K562 (cell line): ENCODE results near the gene CD248. TPM values are rescaled to one million over a fixed set of nuclear protein-coding genes. Genes with fewer than 3 reads are reported as not detected.
A peak's percentile ranks its signal among the peaks of the same experiment; 100 is the strongest.

ENCODE experiments used
- C11orf30 ChIP-seq: fragments of 450-650 bp; IDR thresholded peaks from 2 replicates; pipeline ENCODE4 v1.6.1; 2016; ENCODE audit warnings: low read depth, mild to moderate bottlenecking
- FOXA3 ChIP-seq, 2 experiments: fragments of 450-650 bp in 1 of 2; sonication (generic) in 1 of 2; formaldehyde crosslinking; IDR thresholded peaks in 1 of 2; conservative IDR thresholded peaks in 1 of 2; 2 replicates each; pipeline versions ENCODE4 v1.4.0 to v1.8.0; 2020 to 2022; ENCODE audit warnings: mild to moderate bottlenecking in 2 of 2, missing genetic modification reagents in 1 of 2
- HMG20B ChIP-seq: fragments of 250-450 bp; sonication (Bioruptor Pico); IDR thresholded peaks from 2 replicates; pipeline ENCODE4 v1.5.0; 2021; ENCODE audit warnings: mild to moderate bottlenecking
- ILK ChIP-seq: fragments of 450-650 bp; IDR thresholded peaks from 2 replicates; pipeline ENCODE4 v1.6.1; 2016; ENCODE audit warnings: missing genetic modification characterization, low read depth, mild to moderate bottlenecking, missing compliant biosample characterization, moderate library complexity, borderline replicate concordance
- KAT7 ChIP-seq: sonication (generic); formaldehyde crosslinking; IDR thresholded peaks from 2 replicates; pipeline ENCODE4 v1.8.0; 2022; ENCODE audit warnings: missing genetic modification reagents, mild to moderate bottlenecking, borderline replicate concordance
- KLF6 ChIP-seq: fragments of 250-450 bp; sonication (Bioruptor Pico); IDR thresholded peaks from 2 replicates; pipeline ENCODE4 v1.4.0; 2020; ENCODE audit warnings: mild to moderate bottlenecking, moderate library complexity, borderline replicate concordance
- PHB ChIP-seq: fragments of 250-450 bp; sonication (Bioruptor Pico); IDR thresholded peaks from 2 replicates; pipeline ENCODE4 v1.5.0; 2021
- RUNX1 ChIP-seq: sonication (generic); IDR thresholded peaks from 2 replicates; pipeline ENCODE4 v1.6.1; 2016; ENCODE audit warnings: antibody characterized with exemption, low read depth
- TSHZ1 ChIP-seq: fragments of 250-450 bp; sonication (Bioruptor Pico); IDR thresholded peaks from 2 replicates; pipeline ENCODE4 v1.4.0; 2020; ENCODE audit warnings: mild to moderate bottlenecking, moderate library complexity
- ZHX1 ChIP-seq: fragments of 150-350 bp; conservative IDR thresholded peaks from 2 replicates; pipeline ENCODE4 v1.6.1; 2014; ENCODE audit warnings: low read length
- ZNF174 ChIP-seq: fragments of 250-450 bp; sonication (Bioruptor Pico); IDR thresholded peaks from 2 replicates; pipeline ENCODE4 v1.4.0; 2020; ENCODE audit warnings: mild to moderate bottlenecking
- ZNF280A ChIP-seq: fragments of 450-650 bp; IDR thresholded peaks from 2 replicates; pipeline ENCODE4 v1.6.1; 2018; ENCODE audit warnings: mild to moderate bottlenecking, low read depth; ENCODE audit not compliant: partially characterized antibody
- ZNF57 ChIP-seq: fragments of 450-650 bp; formaldehyde crosslinking; IDR thresholded peaks from 2 replicates; pipeline ENCODE4 v1.4.0; 2020; ENCODE audit warnings: mild to moderate bottlenecking, moderate library complexity
- polyA plus RNA-seq, 8 experiments: library from polyadenylated mRNA; depleted of rRNA in 4 of 8; stranded (reverse) in 5 of 8; unstranded in 3 of 8; fragments of >200 nt; fragmentation: Nextera tagmentation in 2 of 8; fragmentation: Illumina TruSeq in 1 of 8; extraction: Ambion mirVana in 2 of 8; extraction: Trizol in 1 of 8; gene quantifications; 2 replicates each; pipeline versions ENCODE4 v1.2.1 to v1.2.3, GENCODE V29; 2011 to 2014; ENCODE audit warnings: inconsistent platforms in 1 of 8, missing spikeins in 1 of 8
- total RNA-seq, 7 experiments: library from RNA; depleted of rRNA in 6 of 7; stranded (reverse); fragments of >200 nt in 6 of 7; fragmentation: Illumina TruSeq in 2 of 7; extraction: Trizol in 2 of 7; gene quantifications; 2 replicates each; pipeline versions ENCODE4 v1.2.1 to v1.2.3, GENCODE V29; 2011 to 2021; ENCODE audit warnings: low replicate concordance in 1 of 7
- TF ChIP-seq, protein P1 (sequence below): fragments of 450-650 bp; conservative IDR thresholded peaks from 2 replicates; pipeline ENCODE4 v1.6.1; 2016; ENCODE audit warnings: missing genetic modification characterization, low read depth, mild to moderate bottlenecking, control low read depth, missing compliant biosample characterization
- TF ChIP-seq, protein P2 (sequence below): fragments of 250-450 bp; sonication (Bioruptor Pico); IDR thresholded peaks from 2 replicates; pipeline ENCODE4 v1.4.0; 2020; ENCODE audit warnings: borderline replicate concordance

Gene CD248
- total and polyA plus RNA-seq, 9 of the 15 experiments (the other 6 are each of a cell fraction or from before 2014, with no cell fraction given), result 0.09 TPM; not detected in 8

GRCh38 chr11:66328302-66329144 is 11.7 kb upstream of the CD248 start (continued):
- TF ChIP-seq ZHX1 (no peak), ZNF57 (no peak), KAT7 (peak; percentile 48; the same call in 1 of the 2 replicates), HMG20B (CRISPR knock-in tag) (no peak), ZNF280A (no peak), PHB (0 out of 2 replicates have a peak, but pooled peaks have one; percentile 12), RUNX1 (no peak), TSHZ1 (CRISPR knock-in tag) (no peak), KLF6 (CRISPR knock-in tag) (peak; percentile 46; the same call in 1 of the 2 replicates), ZNF174 (CRISPR knock-in tag) (no peak), C11orf30 (no peak), ILK (tag) (no peak), FOXA3 (CRISPR knock-in tag; conservative IDR thresholded peaks at IDR 0.05 in 1 of 2, IDR thresholded peaks at IDR 0.05 in 1 of 2) (0 out of 4 replicates have a peak, but pooled peaks of 1 of the 2 experiments have one; percentile 65)
- TF ChIP-seq, protein P1, sequence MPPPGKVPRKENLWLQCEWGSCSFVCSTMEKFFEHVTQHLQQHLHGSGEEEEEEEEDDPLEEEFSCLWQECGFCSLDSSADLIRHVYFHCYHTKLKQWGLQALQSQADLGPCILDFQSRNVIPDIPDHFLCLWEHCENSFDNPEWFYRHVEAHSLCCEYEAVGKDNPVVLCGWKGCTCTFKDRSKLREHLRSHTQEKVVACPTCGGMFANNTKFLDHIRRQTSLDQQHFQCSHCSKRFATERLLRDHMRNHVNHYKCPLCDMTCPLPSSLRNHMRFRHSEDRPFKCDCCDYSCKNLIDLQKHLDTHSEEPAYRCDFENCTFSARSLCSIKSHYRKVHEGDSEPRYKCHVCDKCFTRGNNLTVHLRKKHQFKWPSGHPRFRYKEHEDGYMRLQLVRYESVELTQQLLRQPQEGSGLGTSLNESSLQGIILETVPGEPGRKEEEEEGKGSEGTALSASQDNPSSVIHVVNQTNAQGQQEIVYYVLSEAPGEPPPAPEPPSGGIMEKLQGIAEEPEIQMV (tag), result peak; percentile 82
- TF ChIP-seq, protein P2, sequence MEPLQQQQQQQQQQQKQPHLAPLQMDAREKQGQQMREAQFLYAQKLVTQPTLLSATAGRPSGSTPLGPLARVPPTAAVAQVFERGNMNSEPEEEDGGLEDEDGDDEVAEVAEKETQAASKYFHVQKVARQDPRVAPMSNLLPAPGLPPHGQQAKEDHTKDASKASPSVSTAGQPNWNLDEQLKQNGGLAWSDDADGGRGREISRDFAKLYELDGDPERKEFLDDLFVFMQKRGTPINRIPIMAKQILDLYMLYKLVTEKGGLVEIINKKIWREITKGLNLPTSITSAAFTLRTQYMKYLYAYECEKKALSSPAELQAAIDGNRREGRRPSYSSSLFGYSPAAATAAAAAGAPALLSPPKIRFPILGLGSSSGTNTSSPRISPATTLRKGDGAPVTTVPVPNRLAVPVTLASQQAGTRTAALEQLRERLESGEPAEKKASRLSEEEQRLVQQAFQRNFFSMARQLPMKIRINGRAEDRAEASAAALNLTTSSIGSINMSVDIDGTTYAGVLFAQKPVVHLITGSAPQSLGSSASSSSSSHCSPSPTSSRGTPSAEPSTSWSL (CRISPR knock-in tag), result no peak
